ENCODE data around the gene SKP1. TPM values are rescaled to one million over a fixed set of nuclear protein-coding genes. Genes with fewer than 3 reads are reported as not detected.

SKP1 gene
- total and polyA plus RNA-seq, 4 donors = 129 to 407 (median 253) TPM

DNA sequence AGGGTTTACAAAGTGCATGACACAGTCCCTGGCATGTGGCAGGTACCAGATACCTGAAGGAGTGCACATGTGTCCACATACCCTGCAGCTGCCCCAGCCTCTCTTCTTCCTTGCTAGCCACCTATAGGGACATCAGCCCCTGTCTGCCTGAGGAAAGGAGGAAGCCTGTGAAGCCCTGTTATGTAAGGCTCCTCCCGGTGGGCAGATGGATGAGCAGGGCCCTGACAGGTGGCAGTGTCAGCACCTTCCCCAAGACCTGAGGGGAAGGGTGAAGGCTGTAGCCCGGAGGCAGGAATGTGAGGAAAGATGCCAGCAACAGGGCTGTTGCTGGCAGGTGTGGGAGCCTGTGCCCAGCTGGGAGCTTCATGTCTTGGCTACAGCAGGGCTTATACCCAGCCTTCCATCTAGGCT lies 40.5 kb downstream of the SKP1 start (continued):
- TF ChIP-seq, protein P1, sequence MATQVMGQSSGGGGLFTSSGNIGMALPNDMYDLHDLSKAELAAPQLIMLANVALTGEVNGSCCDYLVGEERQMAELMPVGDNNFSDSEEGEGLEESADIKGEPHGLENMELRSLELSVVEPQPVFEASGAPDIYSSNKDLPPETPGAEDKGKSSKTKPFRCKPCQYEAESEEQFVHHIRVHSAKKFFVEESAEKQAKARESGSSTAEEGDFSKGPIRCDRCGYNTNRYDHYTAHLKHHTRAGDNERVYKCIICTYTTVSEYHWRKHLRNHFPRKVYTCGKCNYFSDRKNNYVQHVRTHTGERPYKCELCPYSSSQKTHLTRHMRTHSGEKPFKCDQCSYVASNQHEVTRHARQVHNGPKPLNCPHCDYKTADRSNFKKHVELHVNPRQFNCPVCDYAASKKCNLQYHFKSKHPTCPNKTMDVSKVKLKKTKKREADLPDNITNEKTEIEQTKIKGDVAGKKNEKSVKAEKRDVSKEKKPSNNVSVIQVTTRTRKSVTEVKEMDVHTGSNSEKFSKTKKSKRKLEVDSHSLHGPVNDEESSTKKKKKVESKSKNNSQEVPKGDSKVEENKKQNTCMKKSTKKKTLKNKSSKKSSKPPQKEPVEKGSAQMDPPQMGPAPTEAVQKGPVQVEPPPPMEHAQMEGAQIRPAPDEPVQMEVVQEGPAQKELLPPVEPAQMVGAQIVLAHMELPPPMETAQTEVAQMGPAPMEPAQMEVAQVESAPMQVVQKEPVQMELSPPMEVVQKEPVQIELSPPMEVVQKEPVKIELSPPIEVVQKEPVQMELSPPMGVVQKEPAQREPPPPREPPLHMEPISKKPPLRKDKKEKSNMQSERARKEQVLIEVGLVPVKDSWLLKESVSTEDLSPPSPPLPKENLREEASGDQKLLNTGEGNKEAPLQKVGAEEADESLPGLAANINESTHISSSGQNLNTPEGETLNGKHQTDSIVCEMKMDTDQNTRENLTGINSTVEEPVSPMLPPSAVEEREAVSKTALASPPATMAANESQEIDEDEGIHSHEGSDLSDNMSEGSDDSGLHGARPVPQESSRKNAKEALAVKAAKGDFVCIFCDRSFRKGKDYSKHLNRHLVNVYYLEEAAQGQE (IDR thresholded peaks at IDR 0.05) = no peak
- TF ChIP-seq SP1 (IDR thresholded peaks at IDR 0.05) (no peak), TAF1 (conservative IDR thresholded peaks at IDR 0.05) (no peak), FOXA1 (IDR thresholded peaks at IDR 0.05) (no peak)
- TF ChIP-seq, protein P2, sequence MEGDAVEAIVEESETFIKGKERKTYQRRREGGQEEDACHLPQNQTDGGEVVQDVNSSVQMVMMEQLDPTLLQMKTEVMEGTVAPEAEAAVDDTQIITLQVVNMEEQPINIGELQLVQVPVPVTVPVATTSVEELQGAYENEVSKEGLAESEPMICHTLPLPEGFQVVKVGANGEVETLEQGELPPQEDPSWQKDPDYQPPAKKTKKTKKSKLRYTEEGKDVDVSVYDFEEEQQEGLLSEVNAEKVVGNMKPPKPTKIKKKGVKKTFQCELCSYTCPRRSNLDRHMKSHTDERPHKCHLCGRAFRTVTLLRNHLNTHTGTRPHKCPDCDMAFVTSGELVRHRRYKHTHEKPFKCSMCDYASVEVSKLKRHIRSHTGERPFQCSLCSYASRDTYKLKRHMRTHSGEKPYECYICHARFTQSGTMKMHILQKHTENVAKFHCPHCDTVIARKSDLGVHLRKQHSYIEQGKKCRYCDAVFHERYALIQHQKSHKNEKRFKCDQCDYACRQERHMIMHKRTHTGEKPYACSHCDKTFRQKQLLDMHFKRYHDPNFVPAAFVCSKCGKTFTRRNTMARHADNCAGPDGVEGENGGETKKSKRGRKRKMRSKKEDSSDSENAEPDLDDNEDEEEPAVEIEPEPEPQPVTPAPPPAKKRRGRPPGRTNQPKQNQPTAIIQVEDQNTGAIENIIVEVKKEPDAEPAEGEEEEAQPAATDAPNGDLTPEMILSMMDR (IDR thresholded peaks at IDR 0.05; ENCODE audit: low read depth, low read length, missing input control) = no peak

DNA sequence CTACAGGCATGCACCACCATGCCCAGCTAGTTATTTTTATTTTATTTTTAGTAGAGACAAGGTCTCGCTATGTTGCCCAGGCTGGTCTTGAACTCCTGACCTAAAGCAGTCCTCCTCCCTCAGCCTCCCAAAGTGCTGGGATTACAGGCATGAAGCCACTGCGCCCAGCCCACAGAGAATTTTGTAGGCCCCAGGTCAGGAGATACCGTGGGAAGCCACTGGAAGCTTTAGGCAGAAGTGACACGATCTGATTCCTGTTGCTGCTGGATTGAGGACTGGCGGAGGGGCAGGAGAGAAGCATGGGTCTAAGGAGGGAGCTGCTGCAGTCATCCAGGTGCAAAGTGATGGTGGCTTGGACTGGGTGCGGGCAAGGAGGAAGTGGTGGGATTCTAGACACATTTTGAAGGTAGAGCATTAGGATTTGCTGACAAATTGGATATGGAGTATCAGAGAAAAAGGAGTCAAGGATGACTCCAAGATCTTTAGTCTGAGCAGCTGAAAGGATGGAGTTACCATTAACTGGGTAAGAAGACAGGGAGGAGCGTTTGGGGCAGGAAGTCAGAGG lies 41.6 kb downstream of the SKP1 start:
- H3K9ac ChIP-seq (ENCODE audit: low read depth in 1 of 2, low read length in 2 of 2) = no peak overlapping the region
- no peak for DNase-seq (ENCODE audit: low spot score)
- TF ChIP-seq RXRA (IDR thresholded peaks at IDR 0.05) (no peak), FOXA2 (IDR thresholded peaks at IDR 0.05) (no peak), RAD21 (IDR thresholded peaks at IDR 0.05) (no peak), NR2F2 (IDR thresholded peaks at IDR 0.05) (no peak), YY1 (IDR thresholded peaks at IDR 0.05) (no peak), SP1 (IDR thresholded peaks at IDR 0.05) (no peak), FOXA1 (IDR thresholded peaks at IDR 0.05) (no peak)
- TF ChIP-seq, protein P3, sequence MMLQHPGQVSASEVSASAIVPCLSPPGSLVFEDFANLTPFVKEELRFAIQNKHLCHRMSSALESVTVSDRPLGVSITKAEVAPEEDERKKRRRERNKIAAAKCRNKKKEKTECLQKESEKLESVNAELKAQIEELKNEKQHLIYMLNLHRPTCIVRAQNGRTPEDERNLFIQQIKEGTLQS (IDR thresholded peaks at IDR 0.05) = no peak
- peaks cover 0 to 10% (median under 1%) of the 10 kb centered on the region in 4 donors for H3K36me3 ChIP-seq (ENCODE audit: control insufficient read depth in 4 of 4, insufficient read depth in 3 of 4, low read depth in 1 of 4, low read length in 3 of 4)
- no peaks in the 10 kb centered on the region for H3K27me3 ChIP-seq (ENCODE audit: control insufficient read depth in 4 of 4, insufficient read depth in 4 of 4, low read length in 3 of 4)
- H3K27ac ChIP-seq (ENCODE audit: low read depth in 1 of 2, low read length in 2 of 2) = no peak overlapping the region
- 95% methylated on average over 7 of the region's 7 CpGs for WGBS
- H3K9me3 ChIP-seq (ENCODE audit: control insufficient read depth in 4 of 4, low read length in 3 of 4) = no peaks in the 10 kb centered on the region
- H3K4me3 ChIP-seq (ENCODE audit: low read depth in 1 of 3, low read length in 3 of 3) = no peak overlapping the region
- no peaks in the 10 kb centered on the region for H3K4me1 ChIP-seq (ENCODE audit: control insufficient read depth in 4 of 4, insufficient read depth in 4 of 4, low read length in 3 of 4)

DNA sequence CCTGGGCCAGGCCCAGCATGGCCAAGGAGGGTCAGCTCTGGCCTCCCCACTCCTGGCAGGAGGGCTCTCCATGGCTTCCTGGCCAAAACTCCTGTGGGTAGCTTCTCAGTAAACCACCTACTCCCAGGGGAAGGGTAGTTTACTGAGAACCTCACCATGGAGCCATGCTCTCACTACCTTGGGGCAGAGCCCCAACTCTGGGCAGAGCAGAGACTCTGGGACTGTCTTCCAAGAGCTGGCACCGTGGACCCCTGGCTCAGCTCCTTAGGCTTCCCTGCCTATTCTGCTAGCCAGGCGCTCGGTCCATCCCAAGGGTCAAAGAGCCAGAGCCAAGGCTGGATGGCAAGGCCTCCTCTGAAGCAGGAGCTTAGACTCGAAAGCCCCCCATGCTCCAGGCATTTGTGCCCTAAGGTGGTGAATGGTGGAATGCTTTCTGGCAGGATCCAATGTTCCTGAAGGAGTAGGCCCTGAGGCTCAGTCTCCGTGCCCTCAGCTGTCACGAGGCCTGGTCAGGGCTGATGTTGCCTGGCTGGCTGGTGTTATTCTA lies 42.7 kb downstream of the SKP1 start:
- WGBS = 97% methylated on average over 6 of the region's 6 CpGs

More for the DNA sequence above, 42.7 kb downstream of the SKP1 start:
- DNase-seq (ENCODE audit: low spot score) = no peak
- Histone ChIP-seq H3K9ac (ENCODE audit: low read depth in 1 of 2, low read length in 2 of 2) (no peak overlapping the region), H3K4me1 (ENCODE audit: control insufficient read depth in 4 of 4, insufficient read depth in 4 of 4, low read length in 3 of 4) (peaks cover 0 to 4% (median under 1%) of the 10 kb centered on the region in 4 donors), H3K27me3 (ENCODE audit: control insufficient read depth in 4 of 4, insufficient read depth in 4 of 4, low read length in 3 of 4) (no peaks in the 10 kb centered on the region), H3K27ac (ENCODE audit: low read depth in 1 of 2, low read length in 2 of 2) (no peak overlapping the region), H3K9me3 (ENCODE audit: control insufficient read depth in 4 of 4, low read length in 3 of 4) (no peaks in the 10 kb centered on the region), H3K4me3 (ENCODE audit: low read depth in 1 of 3, low read length in 3 of 3) (no peak overlapping the region), H3K36me3 (ENCODE audit: control insufficient read depth in 4 of 4, insufficient read depth in 3 of 4, low read depth in 1 of 4, low read length in 3 of 4) (peaks cover 0 to 10% (median under 1%) of the 10 kb centered on the region in 4 donors)
- TF ChIP-seq, protein P4, sequence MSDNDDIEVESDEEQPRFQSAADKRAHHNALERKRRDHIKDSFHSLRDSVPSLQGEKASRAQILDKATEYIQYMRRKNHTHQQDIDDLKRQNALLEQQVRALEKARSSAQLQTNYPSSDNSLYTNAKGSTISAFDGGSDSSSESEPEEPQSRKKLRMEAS (IDR thresholded peaks at IDR 0.05) = no peak
- TF ChIP-seq, protein P1 (IDR thresholded peaks at IDR 0.05) = no peak
- TF ChIP-seq HNF4A (conservative IDR thresholded peaks at IDR 0.05) = no peak
- no peak for TF ChIP-seq EGR1 (IDR thresholded peaks at IDR 0.05; ENCODE audit: low read depth in 2 of 2)
- TF ChIP-seq RAD21 (IDR thresholded peaks at IDR 0.05) = no peak
- no peak for TF ChIP-seq YY1 (IDR thresholded peaks at IDR 0.05)

Data from liver (tissue), 9 donors.